HG03045 (cell line): ENCODE results near the gene KDM4C.
A peak's percentile ranks its signal among the peaks of the same experiment; 100 is the strongest.
"Not testable (repeated sequence)": the region's sequence is repeated elsewhere in the genome, so short reads cannot be mapped to it uniquely, and the experiment has no call there.

Experiments used
- ATAC-seq: cut with Tn5 transposase; IDR thresholded peaks from one replicate; pipeline ENCODE4 v1.9.1; 2021; ENCODE audit warnings: mild to moderate bottlenecking, moderate library complexity; ENCODE audit not compliant: unreplicated experiment

The KDM4C gene

GRCh38 chr9:6757456-6758247 lies at the start of gene KDM4C:
Gene KDM4C, plus strand, starts transcription at chr9:6757973. Its CDS starts 35,016 bp downstream, at chr9:6792989.
- ATAC-seq, result peak; percentile 86

GRCh38 chr9:6708732-6709131 lies 49.0 kb upstream of the KDM4C start:
- no peak for ATAC-seq

- no peak for ATAC-seq
Observed at GRCh38 chr9:6711403-6711802, 46.4 kb upstream of the KDM4C start.

GRCh38 chr9:6712041-6712440 lies 45.7 kb upstream of the KDM4C start:
- ATAC-seq, result no peak

GRCh38 chr9:6714176-6714575 lies 43.6 kb upstream of the KDM4C start:
- no peak for ATAC-seq

GRCh38 chr9:6715153-6715754 lies 42.5 kb upstream of the KDM4C start:
- not testable (repeated sequence) for ATAC-seq

- ATAC-seq, result peak; percentile 93
Observed at GRCh38 chr9:6715755-6716643, 41.8 kb upstream of the KDM4C start.

GRCh38 chr9:6716766-6717165 lies 41.0 kb upstream of the KDM4C start:
- ATAC-seq, result no peak

- no peak for ATAC-seq
Observed at GRCh38 chr9:6723881-6724420, 33.8 kb upstream of the KDM4C start.

GRCh38 chr9:6733257-6733656 lies 24.5 kb upstream of the KDM4C start:
- no peak for ATAC-seq

GRCh38 chr9:6733831-6734230 lies 23.9 kb upstream of the KDM4C start:
- no peak for ATAC-seq

- ATAC-seq, result no peak
Observed at GRCh38 chr9:6735422-6735821, 22.4 kb upstream of the KDM4C start.

GRCh38 chr9:6739218-6739617 lies 18.6 kb upstream of the KDM4C start:
- no peak for ATAC-seq

- ATAC-seq, result not testable (repeated sequence)
Observed at GRCh38 chr9:6748861-6749260, 8.9 kb upstream of the KDM4C start.

- ATAC-seq, result not testable (repeated sequence)
Observed at GRCh38 chr9:6754861-6755260, 2.9 kb upstream of the KDM4C start.

- peak; percentile 31 for ATAC-seq
Observed at GRCh38 chr9:6757132-6757455, 679 bp upstream of the KDM4C start.

GRCh38 chr9:6758248-6758497 lies 400 bp downstream of the KDM4C start:
- peak; percentile 28 for ATAC-seq

- peak; percentile 20 for ATAC-seq
Observed at GRCh38 chr9:6758498-6759184, 868 bp downstream of the KDM4C start.

- ATAC-seq, result no peak
Observed at GRCh38 chr9:6759185-6759977, 1.6 kb downstream of the KDM4C start.

GRCh38 chr9:6761306-6761705 lies 3.5 kb downstream of the KDM4C start:
- ATAC-seq, result no peak
